Activated T-cell treated with anti-CD3 and anti-CD28 coated beads, Interleukin-2, amount 50 U/mL, for 24 hours (primary cell): ENCODE measurements around the gene MYO1D.
"Not testable (repeated sequence)": the region's sequence is repeated elsewhere in the genome, so short reads cannot be mapped to it uniquely, and the experiment has no call there.

ENCODE experiments used
- DNase-seq: peaks from one replicate; pipeline ENCODE4 v3.0.0-alpha.2; 2020
- H3K27ac Mint-ChIP-seq: 2 replicates; pipeline ENCODE4 v1.8.0; 2020; ENCODE audit warnings: mild to moderate bottlenecking, mixed read lengths
- H3K27me3 Mint-ChIP-seq: 2 replicates; pipeline ENCODE4 v1.8.0; 2020; ENCODE audit warnings: mixed read lengths
- H3K36me3 Mint-ChIP-seq: 2 replicates; pipeline ENCODE4 v1.8.0; 2020; ENCODE audit warnings: low read depth, mixed read lengths
- H3K4me1 Mint-ChIP-seq: 2 replicates; pipeline ENCODE4 v1.8.0; 2020; ENCODE audit warnings: low read depth, mixed read lengths
- H3K4me3 Mint-ChIP-seq: 2 replicates; pipeline ENCODE4 v1.8.0; 2020; ENCODE audit warnings: mild to moderate bottlenecking, moderate library complexity, mixed read lengths
- H3K9me3 Mint-ChIP-seq: 2 replicates; pipeline ENCODE4 v1.8.0; 2020; ENCODE audit warnings: mixed read lengths

Gene MYO1D

GRCh38 chr17:32551186-32551955, 325.6 kb downstream of the MYO1D start:
- Mint-ChIP-seq H3K4me1 (peaks cover 41% of the 10 kb centered on the region), H3K27ac (peak overlapping the region; percentile 69), H3K4me3 (peak overlapping the region; percentile 3), H3K27me3 (no peaks in the 10 kb centered on the region), H3K36me3 (no peaks in the 10 kb centered on the region), H3K9me3 (no peaks in the 10 kb centered on the region)
- no peak for DNase-seq

- DNase-seq = no peak
- no peak overlapping the region for H3K27ac Mint-ChIP-seq
- peaks cover 36% of the 10 kb centered on the region for H3K4me1 Mint-ChIP-seq
- no peaks in the 10 kb centered on the region for H3K9me3 Mint-ChIP-seq
- H3K27me3 Mint-ChIP-seq = no peaks in the 10 kb centered on the region
- no peak overlapping the region for H3K4me3 Mint-ChIP-seq
- H3K36me3 Mint-ChIP-seq = no peaks in the 10 kb centered on the region
These were observed 327.4 kb downstream of the MYO1D start for GRCh38 chr17:32549559-32549958.

- Mint-ChIP-seq H3K9me3 (no peaks in the 10 kb centered on the region), H3K27ac (no peak overlapping the region)
These were observed 330.9 kb downstream of the MYO1D start for GRCh38 chr17:32546031-32546444.

GRCh38 chr17:32542186-32542585, 334.7 kb downstream of the MYO1D start:
- H3K4me3 Mint-ChIP-seq = no peak overlapping the region
- no peak overlapping the region for H3K27ac Mint-ChIP-seq
- H3K27me3 Mint-ChIP-seq = no peaks in the 10 kb centered on the region
- no peak for DNase-seq
- H3K4me1 Mint-ChIP-seq = no peaks in the 10 kb centered on the region
- H3K9me3 Mint-ChIP-seq = no peaks in the 10 kb centered on the region
- H3K36me3 Mint-ChIP-seq = no peaks in the 10 kb centered on the region

More at GRCh38 chr17:32546031-32546444, 330.9 kb downstream of the MYO1D start:
- Mint-ChIP-seq H3K4me3 (no peak overlapping the region), H3K36me3 (no peaks in the 10 kb centered on the region), H3K4me1 (peaks cover 7% of the 10 kb centered on the region), H3K27me3 (no peaks in the 10 kb centered on the region)
- DNase-seq = no peak

- no peaks in the 10 kb centered on the region for H3K27me3 Mint-ChIP-seq
- H3K27ac Mint-ChIP-seq = no peak overlapping the region
- H3K4me3 Mint-ChIP-seq = no peak overlapping the region
These were observed 335.3 kb downstream of the MYO1D start for GRCh38 chr17:32541640-32542039.

GRCh38 chr17:32536736-32537643, 339.9 kb downstream of the MYO1D start:
- no peaks in the 10 kb centered on the region for H3K36me3 Mint-ChIP-seq
- DNase-seq = no peak
- no peaks in the 10 kb centered on the region for H3K27me3 Mint-ChIP-seq
- no peak overlapping the region for H3K4me3 Mint-ChIP-seq
- H3K9me3 Mint-ChIP-seq = no peaks in the 10 kb centered on the region
- H3K27ac Mint-ChIP-seq = no peak overlapping the region
- H3K4me1 Mint-ChIP-seq = peaks cover 11% of the 10 kb centered on the region

More at GRCh38 chr17:32541640-32542039, 335.3 kb downstream of the MYO1D start:
- Mint-ChIP-seq H3K36me3 (no peaks in the 10 kb centered on the region), H3K9me3 (no peaks in the 10 kb centered on the region), H3K4me1 (peaks cover 4% of the 10 kb centered on the region)
- DNase-seq = no peak

- no peaks in the 10 kb centered on the region for H3K27me3 Mint-ChIP-seq
- H3K9me3 Mint-ChIP-seq = no peaks in the 10 kb centered on the region
- H3K27ac Mint-ChIP-seq = no peak overlapping the region
- H3K4me1 Mint-ChIP-seq = peaks cover 19% of the 10 kb centered on the region
- no peaks in the 10 kb centered on the region for H3K36me3 Mint-ChIP-seq
- DNase-seq = no peak
- no peak overlapping the region for H3K4me3 Mint-ChIP-seq
These were observed 343.6 kb downstream of the MYO1D start for GRCh38 chr17:32533296-32533695.

GRCh38 chr17:32529604-32530003, 347.3 kb downstream of the MYO1D start:
- DNase-seq = no peak
- Mint-ChIP-seq H3K4me3 (no peak overlapping the region), H3K4me1 (peaks cover 30% of the 10 kb centered on the region), H3K9me3 (no peaks in the 10 kb centered on the region), H3K36me3 (no peaks in the 10 kb centered on the region), H3K27ac (no peak overlapping the region), H3K27me3 (peaks cover 3% of the 10 kb centered on the region)

- Mint-ChIP-seq H3K4me3 (no peak overlapping the region), H3K4me1 (peaks cover 35% of the 10 kb centered on the region), H3K27me3 (peaks cover 3% of the 10 kb centered on the region), H3K36me3 (no peaks in the 10 kb centered on the region), H3K9me3 (no peaks in the 10 kb centered on the region), H3K27ac (no peak overlapping the region)
- no peak for DNase-seq
These were observed 348.1 kb downstream of the MYO1D start for GRCh38 chr17:32528825-32529224.

- no peak overlapping the region for H3K27ac Mint-ChIP-seq
- H3K36me3 Mint-ChIP-seq = no peaks in the 10 kb centered on the region
- H3K4me3 Mint-ChIP-seq = no peak overlapping the region
- H3K27me3 Mint-ChIP-seq = peaks cover 3% of the 10 kb centered on the region
- H3K4me1 Mint-ChIP-seq = peaks cover 45% of the 10 kb centered on the region
- H3K9me3 Mint-ChIP-seq = no peaks in the 10 kb centered on the region
- no peak for DNase-seq
These were observed 349.8 kb downstream of the MYO1D start for GRCh38 chr17:32527146-32527545.

GRCh38 chr17:32525122-32525521, 351.8 kb downstream of the MYO1D start:
- peak overlapping the region; percentile 15 for H3K27ac Mint-ChIP-seq
- no peak for DNase-seq
- H3K27me3 Mint-ChIP-seq = peaks cover 3% of the 10 kb centered on the region
- H3K9me3 Mint-ChIP-seq = no peaks in the 10 kb centered on the region
- no peaks in the 10 kb centered on the region for H3K36me3 Mint-ChIP-seq
- H3K4me1 Mint-ChIP-seq = peaks cover 61% of the 10 kb centered on the region
- H3K4me3 Mint-ChIP-seq = no peak overlapping the region

- not testable (repeated sequence) for H3K4me3 Mint-ChIP-seq, H3K9me3 Mint-ChIP-seq, H3K27me3 Mint-ChIP-seq, H3K36me3 Mint-ChIP-seq, DNase-seq
- Mint-ChIP-seq H3K27ac (peak overlapping the region; percentile 99), H3K4me1 (peaks cover 67% of the 10 kb centered on the region)
These were observed 352.4 kb downstream of the MYO1D start for GRCh38 chr17:32524553-32524880.

- no peaks in the 10 kb centered on the region for H3K36me3 Mint-ChIP-seq
- no peaks in the 10 kb centered on the region for H3K9me3 Mint-ChIP-seq
- peak; percentile 60 for DNase-seq
- peak overlapping the region; percentile 70 for H3K4me3 Mint-ChIP-seq
- peaks cover 67% of the 10 kb centered on the region for H3K4me1 Mint-ChIP-seq
- H3K27me3 Mint-ChIP-seq = peaks cover 3% of the 10 kb centered on the region
- peak overlapping the region; percentile 99 for H3K27ac Mint-ChIP-seq
These were observed 352.9 kb downstream of the MYO1D start for GRCh38 chr17:32523827-32524552.

GRCh38 chr17:32523017-32523680, 353.8 kb downstream of the MYO1D start:
- H3K36me3 Mint-ChIP-seq = no peaks in the 10 kb centered on the region
- peak; percentile 66 for DNase-seq
- peaks cover 3% of the 10 kb centered on the region for H3K27me3 Mint-ChIP-seq
- H3K27ac Mint-ChIP-seq = peak overlapping the region; percentile 99
- H3K4me1 Mint-ChIP-seq = peaks cover 67% of the 10 kb centered on the region
- H3K4me3 Mint-ChIP-seq = peak overlapping the region; percentile 70
- no peaks in the 10 kb centered on the region for H3K9me3 Mint-ChIP-seq
